Choroid plexus epithelial cell (primary cell): ENCODE measurements around the gene KERA.
"Not testable (repeated sequence)": the region's sequence is repeated elsewhere in the genome, so short reads cannot be mapped to it uniquely, and the experiment has no call there.

Experiments
- DNase-seq: peaks from one replicate; pipeline ENCODE4 v3.0.0-alpha.2; 2010; ENCODE audit warnings: low read depth
- H3K4me3 ChIP-seq: 2 replicates; pipeline ENCODE4 v1.5.1; 2011; ENCODE audit warnings: low read depth, mild to moderate bottlenecking, control low read depth, low read length, moderate library complexity
- TF ChIP-seq, protein P1 (sequence below): conservative IDR thresholded peaks from 2 replicates; pipeline ENCODE4 v1.5.1; 2011; ENCODE audit warnings: low read depth, mild to moderate bottlenecking, control low read depth, inconsistent platforms, low read length, moderate library complexity

The KERA gene

DNA sequence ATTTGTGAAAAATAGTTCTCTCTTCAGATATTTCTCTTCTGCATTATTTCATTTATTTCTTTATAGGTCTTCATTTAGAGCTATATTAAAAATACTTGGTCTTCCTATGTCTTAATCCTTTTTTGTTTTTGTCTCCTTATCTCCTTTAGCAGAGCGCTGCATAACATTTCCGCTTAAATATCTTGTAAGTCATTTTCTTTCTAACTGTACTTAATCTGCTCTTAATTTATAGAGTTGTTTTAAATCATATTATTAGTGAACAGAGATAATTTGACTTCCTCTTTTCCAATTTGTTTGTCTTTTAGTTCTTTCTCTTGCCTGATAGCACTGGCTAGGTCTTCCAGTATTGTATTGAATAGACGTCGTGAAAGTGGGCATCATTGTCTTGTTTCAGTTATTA, 35.5 kb upstream of the KERA start:
- no peak overlapping the region for H3K4me3 ChIP-seq
- no peak for DNase-seq
- TF ChIP-seq, protein P1, sequence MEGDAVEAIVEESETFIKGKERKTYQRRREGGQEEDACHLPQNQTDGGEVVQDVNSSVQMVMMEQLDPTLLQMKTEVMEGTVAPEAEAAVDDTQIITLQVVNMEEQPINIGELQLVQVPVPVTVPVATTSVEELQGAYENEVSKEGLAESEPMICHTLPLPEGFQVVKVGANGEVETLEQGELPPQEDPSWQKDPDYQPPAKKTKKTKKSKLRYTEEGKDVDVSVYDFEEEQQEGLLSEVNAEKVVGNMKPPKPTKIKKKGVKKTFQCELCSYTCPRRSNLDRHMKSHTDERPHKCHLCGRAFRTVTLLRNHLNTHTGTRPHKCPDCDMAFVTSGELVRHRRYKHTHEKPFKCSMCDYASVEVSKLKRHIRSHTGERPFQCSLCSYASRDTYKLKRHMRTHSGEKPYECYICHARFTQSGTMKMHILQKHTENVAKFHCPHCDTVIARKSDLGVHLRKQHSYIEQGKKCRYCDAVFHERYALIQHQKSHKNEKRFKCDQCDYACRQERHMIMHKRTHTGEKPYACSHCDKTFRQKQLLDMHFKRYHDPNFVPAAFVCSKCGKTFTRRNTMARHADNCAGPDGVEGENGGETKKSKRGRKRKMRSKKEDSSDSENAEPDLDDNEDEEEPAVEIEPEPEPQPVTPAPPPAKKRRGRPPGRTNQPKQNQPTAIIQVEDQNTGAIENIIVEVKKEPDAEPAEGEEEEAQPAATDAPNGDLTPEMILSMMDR, result no peak

DNA sequence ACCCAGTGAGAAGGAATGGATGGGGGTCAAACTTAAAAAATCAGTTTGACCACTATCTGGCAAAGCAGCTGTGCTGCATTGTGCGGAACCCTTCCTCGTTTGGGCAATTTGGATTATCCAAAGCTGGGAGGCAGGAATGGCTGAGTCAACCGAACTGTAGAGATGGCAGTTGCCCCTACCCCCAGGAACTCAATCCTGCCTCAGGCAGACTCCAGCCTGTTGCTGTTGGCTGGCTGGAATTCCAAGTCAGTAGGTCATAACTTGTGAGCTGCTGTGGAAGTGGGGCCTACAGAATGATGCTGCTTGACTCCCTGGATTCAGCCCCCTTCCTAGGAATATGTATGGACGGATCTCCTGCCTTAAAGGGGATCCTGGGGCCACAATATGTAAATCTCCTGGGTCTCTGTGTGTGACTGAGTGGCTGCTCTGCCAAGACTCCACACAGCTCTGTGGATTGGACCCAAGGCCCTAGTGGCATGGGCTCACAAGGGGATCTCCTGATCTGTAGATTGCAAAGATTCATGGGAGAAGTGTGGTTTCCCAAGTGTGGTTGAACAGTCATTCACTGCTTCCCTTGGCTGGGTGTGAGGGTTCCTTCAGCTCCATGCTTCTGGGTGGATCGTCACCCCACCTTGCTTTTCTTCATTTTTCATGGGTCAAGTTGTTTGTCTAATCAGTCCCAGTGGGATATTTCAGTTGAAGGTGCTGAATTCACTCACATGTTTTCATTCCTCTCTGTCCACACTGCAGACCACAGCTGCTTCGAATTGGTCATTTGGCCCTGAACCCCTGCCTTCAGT, 34.3 kb upstream of the KERA start:
- H3K4me3 ChIP-seq, result no peak overlapping the region
- TF ChIP-seq, protein P1, result no peak
- peak; percentile 71 for DNase-seq

DNA sequence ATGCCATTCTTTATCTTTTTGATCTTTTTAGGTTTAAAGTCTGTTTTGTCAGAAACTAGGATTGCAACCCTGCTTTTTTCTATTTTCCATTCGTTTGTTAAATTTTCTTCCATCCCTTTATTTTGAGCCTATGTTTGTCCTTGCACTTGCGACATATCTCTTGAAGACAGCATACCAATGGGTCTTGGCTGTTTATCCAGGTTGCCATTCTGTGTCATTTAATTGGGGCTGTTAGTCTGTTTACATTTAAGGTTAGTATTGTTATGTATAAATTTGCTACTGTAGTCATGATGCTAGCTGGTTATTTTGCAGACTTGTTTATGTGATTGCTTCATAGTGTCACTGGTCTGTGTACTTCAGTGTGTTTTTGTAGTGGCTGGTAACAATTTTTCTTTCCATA, 32.1 kb upstream of the KERA start:
- not testable (repeated sequence) for DNase-seq, H3K4me3 ChIP-seq

DNA sequence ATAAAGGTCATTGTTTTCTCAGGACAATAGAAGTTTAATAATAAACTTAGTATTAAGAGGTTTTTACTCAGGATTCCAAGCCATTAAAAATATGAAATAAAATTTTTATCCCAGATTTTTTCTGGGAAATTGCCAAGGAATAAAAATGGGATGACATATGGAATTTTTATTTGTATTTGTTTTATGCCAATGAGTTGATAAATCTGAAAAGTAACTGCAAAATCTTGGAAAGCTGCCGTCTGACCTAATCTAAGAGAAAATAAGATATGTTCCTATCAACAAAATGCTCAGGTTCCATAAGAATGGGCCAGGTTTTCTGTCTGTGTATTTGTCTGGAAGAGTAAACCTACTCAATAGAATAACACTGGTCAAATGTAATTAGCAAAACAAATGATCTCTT, 22.2 kb upstream of the KERA start:
- DNase-seq, result no peak
- TF ChIP-seq, protein P1, result no peak

DNA sequence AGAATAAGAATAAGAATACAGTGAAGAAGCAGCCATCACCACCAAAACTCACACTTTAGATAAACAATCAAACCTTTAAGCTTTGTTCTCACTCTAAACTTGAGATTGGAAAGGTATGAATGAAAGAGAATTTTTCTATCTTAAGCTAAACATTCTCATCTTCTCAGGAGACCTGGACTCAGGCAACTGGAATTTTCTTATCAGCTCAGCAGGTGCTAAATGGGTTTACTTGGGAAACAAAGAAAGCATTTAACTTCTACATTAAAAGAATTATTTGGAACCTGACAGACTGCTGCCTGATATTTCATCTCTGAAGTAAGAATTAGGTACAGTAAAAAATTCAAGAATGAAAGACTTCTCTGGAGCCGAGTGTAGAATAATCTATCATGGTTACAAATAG, 20.7 kb upstream of the KERA start:
- H3K4me3 ChIP-seq, result no peak overlapping the region
- no peak for DNase-seq
- TF ChIP-seq, protein P1, result no peak

More for the DNA sequence above, 22.2 kb upstream of the KERA start:
- no peak overlapping the region for H3K4me3 ChIP-seq

DNA sequence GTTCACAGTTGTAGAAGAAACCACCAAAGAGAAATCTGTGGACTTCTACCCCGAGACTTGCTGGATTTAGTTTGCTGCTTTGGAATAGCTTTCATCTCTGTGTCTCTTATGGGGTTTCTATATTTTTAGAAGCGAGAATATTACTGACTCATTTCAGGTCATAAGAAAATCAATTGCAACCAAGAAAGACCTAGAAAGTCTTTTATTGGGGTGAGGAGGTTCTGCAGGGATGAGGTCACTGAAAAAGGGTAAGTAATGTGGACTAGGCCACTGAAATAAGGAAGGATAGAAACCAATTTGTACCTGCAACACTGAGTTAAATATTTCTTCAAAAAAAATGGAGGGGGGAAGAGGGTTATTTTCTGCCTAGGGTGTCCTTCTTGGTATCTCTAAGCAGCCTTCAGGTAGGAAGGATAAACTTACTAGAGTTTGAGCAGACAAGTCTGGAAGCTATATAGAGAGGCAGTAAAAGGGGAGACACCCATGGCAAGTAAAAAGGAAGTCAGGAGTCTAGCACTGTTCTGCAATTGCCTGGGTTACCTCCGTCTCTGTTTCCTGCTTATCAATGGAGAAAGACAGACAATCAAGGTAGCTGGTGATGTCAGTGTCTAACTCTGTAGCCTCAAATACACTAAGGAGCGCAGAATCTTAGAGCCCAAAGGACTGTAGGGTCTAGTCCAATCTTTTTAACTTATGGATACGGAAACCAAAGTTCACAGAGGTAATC, 19.6 kb upstream of the KERA start:
- no peak overlapping the region for H3K4me3 ChIP-seq
- TF ChIP-seq, protein P1, result no peak
- no peak for DNase-seq

DNA sequence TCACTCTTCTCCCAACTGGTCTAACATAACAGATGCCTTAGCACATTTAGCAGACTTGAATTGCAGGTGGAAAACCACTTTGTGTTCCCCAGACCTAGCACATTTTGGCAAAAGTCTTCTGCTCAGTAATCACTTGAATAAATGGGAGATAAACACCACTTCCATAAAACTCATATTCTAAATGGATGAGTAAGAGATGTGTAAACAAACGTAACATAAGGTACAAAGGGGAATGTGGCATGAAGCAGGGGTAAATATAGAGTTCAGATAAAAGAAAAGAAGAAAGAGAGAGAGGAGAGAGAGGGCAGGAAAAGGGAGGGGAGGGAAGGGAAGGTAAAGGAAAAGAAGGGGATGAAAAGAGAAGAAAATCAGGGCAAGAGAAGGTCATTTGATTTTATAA, 17.0 kb upstream of the KERA start:
- H3K4me3 ChIP-seq, result no peak overlapping the region
- DNase-seq, result no peak
- TF ChIP-seq, protein P1, result no peak
